Lower leg skin (tissue), 4 donors: ENCODE results near the gene TNS3. TPM values are rescaled to one million over a fixed set of nuclear protein-coding genes. Genes with fewer than 3 reads are reported as not detected.
"Not testable (repeated sequence)": the region's sequence is repeated elsewhere in the genome, so short reads cannot be mapped to it uniquely, and the experiment has no call there.

Experiments used
- DNase-seq, 2 donors: peaks; one replicate each; pipeline ENCODE4 v3.0.0-alpha.2; 2019; ENCODE audit warnings: low spot score in 2 of 2
- H3K4me3 ChIP-seq: fragments of 200-600 bp; sonication (generic); 2 replicates; pipeline ENCODE4 v1.5.1; 2017; ENCODE audit warnings: mild to moderate bottlenecking, low read depth; ENCODE audit not compliant: poor library complexity, severe bottlenecking
- CTCF ChIP-seq, 3 donors: fragments of 450-650 bp; IDR thresholded peaks; one replicate each; pipeline ENCODE4 v1.5.1; 2016; ENCODE audit warnings: antibody characterized with exemption in 3 of 3, mild to moderate bottlenecking in 3 of 3, moderate library complexity in 2 of 3
- POLR2A ChIP-seq, 2 donors: fragments of 450-650 bp; IDR thresholded peaks; one replicate each; pipeline ENCODE4 v1.6.1; 2016 to 2017; ENCODE audit warnings: antibody characterized with exemption in 2 of 2, mild to moderate bottlenecking in 1 of 2, moderate library complexity in 1 of 2
- WGBS, 2 donors: methylation state at CpG; one replicate each; pipeline ENCODE4 v1.1.5; 2018; 5-methylcytosine and 5-hydroxymethylcytosine counted together
- intact Hi-C: fragments of 100-400 bp; cut with DNase I; formaldehyde crosslinking; loops from one replicate; pipeline ENCODE4 v1.15.0; 2023; ENCODE audit warnings: low total_unique reads
- total RNA-seq, 4 donors: library from RNA; depleted of rRNA; stranded (reverse); fragments of >200 nt; gene quantifications; one replicate each; pipeline ENCODE4 v1.1.0, GENCODE V29; 2016

TNS3 gene
- total RNA-seq, 4 donors from 2014 or later: 19.5 to 33.9 (median 25.5) TPM

GRCh38 chr7:47591089-47591654 lies 9.3 kb upstream of the TNS3 start:
- intact Hi-C loops: no loop called here
- WGBS, 2 donors: 84 to 88% methylated on average over 8 of the region's 8 CpGs

GRCh38 chr7:47590215-47590614 lies 8.3 kb upstream of the TNS3 start:
- WGBS, 2 donors: 92 to 94% methylated on average over 5 of the region's 5 CpGs
- H3K4me3 ChIP-seq, intact Hi-C loops, DNase-seq: not testable (repeated sequence)

More at GRCh38 chr7:47591089-47591654, 9.3 kb upstream of the TNS3 start:
- TF ChIP-seq POLR2A (IDR thresholded peaks at IDR 0.05): no peak
- no peak for TF ChIP-seq CTCF (IDR thresholded peaks at IDR 0.05)
- no peak overlapping the region for H3K4me3 ChIP-seq
- DNase-seq: no peak

GRCh38 chr7:47588704-47589225 lies 6.9 kb upstream of the TNS3 start:
- intact Hi-C loops: no loop called here
- H3K4me3 ChIP-seq: no peak overlapping the region
- no peak for DNase-seq
- 86 to 96% methylated on average over 8 of the region's 8 CpGs for WGBS, 2 donors
- no peak for TF ChIP-seq POLR2A (IDR thresholded peaks at IDR 0.05)
- TF ChIP-seq CTCF (IDR thresholded peaks at IDR 0.05): no peak

- intact Hi-C loops: no loop called here
- no peak overlapping the region for H3K4me3 ChIP-seq
- no peak for DNase-seq
- 77 to 83% methylated on average over 9 of the region's 9 CpGs for WGBS, 2 donors
- TF ChIP-seq POLR2A (IDR thresholded peaks at IDR 0.05): no peak
- TF ChIP-seq CTCF (IDR thresholded peaks at IDR 0.05): no peak
These were observed 6.1 kb upstream of the TNS3 start for GRCh38 chr7:47587976-47588375.

GRCh38 chr7:47587351-47587750 lies 5.4 kb upstream of the TNS3 start:
- DNase-seq: no peak
- H3K4me3 ChIP-seq: no peak overlapping the region
- WGBS, 2 donors: 58 to 66% methylated on average over 7 of the region's 7 CpGs
- intact Hi-C loops: no loop called here
- TF ChIP-seq POLR2A (IDR thresholded peaks at IDR 0.05) (no peak), CTCF (IDR thresholded peaks at IDR 0.05) (no peak)

- intact Hi-C loops: no loop called here
- H3K4me3 ChIP-seq: no peak overlapping the region
- no peak for DNase-seq
- 74 to 77% methylated on average over 3 of the region's 3 CpGs for WGBS, 2 donors
- no peak for TF ChIP-seq POLR2A (IDR thresholded peaks at IDR 0.05)
- TF ChIP-seq CTCF (IDR thresholded peaks at IDR 0.05): no peak
These were observed 5.0 kb upstream of the TNS3 start for GRCh38 chr7:47586925-47587324.

- intact Hi-C loops, H3K4me3 ChIP-seq, DNase-seq: not testable (repeated sequence)
- WGBS, 2 donors: 82 to 86% methylated on average over 7 of the region's 7 CpGs
These were observed 4.3 kb upstream of the TNS3 start for GRCh38 chr7:47586161-47586670.
